ENCODE results near the gene EFCAB6. TPM values are rescaled to one million over a fixed set of nuclear protein-coding genes. Genes with fewer than 3 reads are reported as not detected.

Gene EFCAB6
- total RNA-seq, 1 donor from 2014 or later, result 1.5 TPM

DNA sequence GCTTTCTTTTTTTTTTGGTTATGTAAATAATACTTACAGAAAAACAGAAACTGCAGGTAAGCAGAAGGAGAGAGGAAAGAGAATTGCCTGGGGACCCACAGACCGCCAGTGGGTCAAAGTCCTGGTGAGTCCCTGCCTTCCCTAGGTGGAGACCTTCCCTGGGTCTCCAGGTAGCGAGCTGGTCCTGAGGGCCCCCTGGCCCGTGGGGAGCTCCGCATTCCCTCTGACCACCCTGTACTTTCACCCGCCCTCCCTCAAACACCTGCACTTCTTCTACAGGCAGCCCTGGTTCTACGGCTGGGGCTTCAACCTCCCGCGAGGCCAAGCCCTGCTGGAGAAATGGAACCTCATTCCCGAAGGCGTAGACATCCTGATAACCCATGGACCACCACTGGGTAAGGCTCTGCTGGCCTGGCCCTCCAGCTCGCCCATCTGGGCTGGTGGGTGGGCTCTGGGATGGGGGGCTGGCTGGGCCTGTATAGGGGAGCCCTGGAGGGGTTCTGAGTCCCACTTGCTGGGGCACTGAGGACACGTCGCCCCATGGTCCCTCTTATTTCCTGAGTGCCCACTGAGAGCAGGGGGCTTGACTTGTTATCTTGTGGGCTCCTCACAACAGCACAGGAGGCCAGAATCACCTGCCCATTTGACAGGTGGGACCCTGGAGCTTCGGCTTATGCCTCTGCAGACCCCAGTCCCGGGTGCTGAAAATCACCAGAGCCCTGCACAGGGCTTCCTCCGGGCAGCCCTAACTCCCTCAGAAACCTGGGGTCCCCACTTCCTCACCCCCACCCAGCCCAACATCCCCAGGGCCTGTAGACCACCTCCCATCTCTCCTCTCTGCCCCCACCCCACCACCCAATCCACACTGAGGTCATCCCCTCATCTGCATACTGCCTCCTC is 313.9 kb downstream of the EFCAB6 start:
- H3K4me3 Mint-ChIP-seq, result no peak overlapping the region
- H3K9me3 Mint-ChIP-seq, result peaks cover 8% of the 10 kb centered on the region
- no peaks in the 10 kb centered on the region for H3K36me3 Mint-ChIP-seq (ENCODE audit: low read depth)
- H3K4me1 Mint-ChIP-seq, result no peaks in the 10 kb centered on the region
- H3K27ac Mint-ChIP-seq (ENCODE audit: unreplicated experiment), result no peak overlapping the region
- no peaks in the 10 kb centered on the region for H3K27me3 Mint-ChIP-seq (ENCODE audit: low read depth)
- TF ChIP-seq, protein P1, sequence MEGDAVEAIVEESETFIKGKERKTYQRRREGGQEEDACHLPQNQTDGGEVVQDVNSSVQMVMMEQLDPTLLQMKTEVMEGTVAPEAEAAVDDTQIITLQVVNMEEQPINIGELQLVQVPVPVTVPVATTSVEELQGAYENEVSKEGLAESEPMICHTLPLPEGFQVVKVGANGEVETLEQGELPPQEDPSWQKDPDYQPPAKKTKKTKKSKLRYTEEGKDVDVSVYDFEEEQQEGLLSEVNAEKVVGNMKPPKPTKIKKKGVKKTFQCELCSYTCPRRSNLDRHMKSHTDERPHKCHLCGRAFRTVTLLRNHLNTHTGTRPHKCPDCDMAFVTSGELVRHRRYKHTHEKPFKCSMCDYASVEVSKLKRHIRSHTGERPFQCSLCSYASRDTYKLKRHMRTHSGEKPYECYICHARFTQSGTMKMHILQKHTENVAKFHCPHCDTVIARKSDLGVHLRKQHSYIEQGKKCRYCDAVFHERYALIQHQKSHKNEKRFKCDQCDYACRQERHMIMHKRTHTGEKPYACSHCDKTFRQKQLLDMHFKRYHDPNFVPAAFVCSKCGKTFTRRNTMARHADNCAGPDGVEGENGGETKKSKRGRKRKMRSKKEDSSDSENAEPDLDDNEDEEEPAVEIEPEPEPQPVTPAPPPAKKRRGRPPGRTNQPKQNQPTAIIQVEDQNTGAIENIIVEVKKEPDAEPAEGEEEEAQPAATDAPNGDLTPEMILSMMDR (conservative IDR thresholded peaks at IDR 0.05), result no peak
- DNase-seq (ENCODE audit: low read depth, low spot score), result no peak

GRCh38 chr22:43493297-43493696 is 318.8 kb downstream of the EFCAB6 start:
- H3K36me3 Mint-ChIP-seq (ENCODE audit: low read depth), result no peaks in the 10 kb centered on the region
- DNase-seq (ENCODE audit: low read depth, low spot score), result no peak
- H3K27me3 Mint-ChIP-seq (ENCODE audit: low read depth), result no peaks in the 10 kb centered on the region
- no peak overlapping the region for H3K4me3 Mint-ChIP-seq
- TF ChIP-seq, protein P1 (conservative IDR thresholded peaks at IDR 0.05), result no peak
- H3K4me1 Mint-ChIP-seq, result no peaks in the 10 kb centered on the region
- H3K9me3 Mint-ChIP-seq, result peaks cover 14% of the 10 kb centered on the region
- H3K27ac Mint-ChIP-seq (ENCODE audit: unreplicated experiment), result no peak overlapping the region

- H3K4me3 Mint-ChIP-seq, result no peak overlapping the region
- H3K9me3 Mint-ChIP-seq, result peaks cover 8% of the 10 kb centered on the region
- no peak for DNase-seq (ENCODE audit: low read depth, low spot score)
- no peaks in the 10 kb centered on the region for H3K4me1 Mint-ChIP-seq
- H3K36me3 Mint-ChIP-seq (ENCODE audit: low read depth), result no peaks in the 10 kb centered on the region
- H3K27me3 Mint-ChIP-seq (ENCODE audit: low read depth), result peaks cover 2% of the 10 kb centered on the region
- no peak overlapping the region for H3K27ac Mint-ChIP-seq (ENCODE audit: unreplicated experiment)
- TF ChIP-seq, protein P1 (conservative IDR thresholded peaks at IDR 0.05), result no peak
Observed at GRCh38 chr22:43491737-43492136, 320.4 kb downstream of the EFCAB6 start.

DNA sequence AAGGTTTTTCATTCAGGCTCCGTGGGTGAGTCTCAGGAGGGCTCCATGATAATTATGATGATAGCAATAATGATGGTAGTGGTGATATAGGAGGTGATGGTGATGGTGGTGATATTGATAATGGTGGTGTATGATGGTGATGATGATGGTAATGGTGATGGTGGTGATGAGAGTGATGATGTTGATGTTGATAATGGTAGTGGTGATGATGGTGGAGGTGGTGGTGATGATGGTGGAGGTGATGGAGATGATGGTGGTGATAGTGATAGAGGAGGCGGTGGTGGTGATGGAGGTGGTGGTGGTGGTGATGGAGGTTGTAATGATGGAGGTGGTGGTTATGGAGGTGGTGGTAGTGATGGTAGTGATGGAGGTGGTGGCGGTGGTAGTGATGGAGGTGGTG is 320.9 kb downstream of the EFCAB6 start:
- Mint-ChIP-seq H3K27ac (ENCODE audit: unreplicated experiment) (no peak overlapping the region), H3K9me3 (peaks cover 8% of the 10 kb centered on the region), H3K27me3 (ENCODE audit: low read depth) (peaks cover 2% of the 10 kb centered on the region), H3K36me3 (ENCODE audit: low read depth) (no peaks in the 10 kb centered on the region), H3K4me3 (no peak overlapping the region), H3K4me1 (no peaks in the 10 kb centered on the region)
- TF ChIP-seq, protein P1 (conservative IDR thresholded peaks at IDR 0.05), result no peak
- DNase-seq (ENCODE audit: low read depth, low spot score), result no peak

GRCh38 chr22:43490311-43490710 is 321.8 kb downstream of the EFCAB6 start:
- DNase-seq (ENCODE audit: low read depth, low spot score), result no peak
- Mint-ChIP-seq H3K9me3 (peaks cover 8% of the 10 kb centered on the region), H3K27ac (ENCODE audit: unreplicated experiment) (no peak overlapping the region), H3K27me3 (ENCODE audit: low read depth) (peaks cover 2% of the 10 kb centered on the region), H3K4me1 (no peaks in the 10 kb centered on the region), H3K36me3 (ENCODE audit: low read depth) (no peaks in the 10 kb centered on the region), H3K4me3 (no peak overlapping the region)
- TF ChIP-seq, protein P1 (conservative IDR thresholded peaks at IDR 0.05), result no peak
